Frontal cortex (tissue), 4 donors: ENCODE results near the gene SMAD1. TPM values are rescaled to one million over a fixed set of nuclear protein-coding genes. Genes with fewer than 3 reads are reported as not detected.
"Not testable (repeated sequence)": the region's sequence is repeated elsewhere in the genome, so short reads cannot be mapped to it uniquely, and the experiment has no call there.

Source experiments
- DNase-seq, 2 donors: peaks; one replicate each; pipeline ENCODE4 v3.0.0; 2012; ENCODE audit warnings: low spot score in 2 of 2
- FAIRE-seq: peaks from 2 replicates; lab custom pipeline; 2012; peaks lifted over from hg19 to GRCh38; lab: Jason Lieb, UNC
- total RNA-seq: library from RNA; depleted of rRNA; stranded (reverse); fragments of >200 nt; gene quantifications from one replicate; pipeline ENCODE4 v1.2.3, GENCODE V29; 2014
- donor health status: control.
- donor health status: control.
- donor health status: control.

Gene SMAD1
- total RNA-seq, 1 donor from 2014 or later: 22.8 TPM

DNA sequence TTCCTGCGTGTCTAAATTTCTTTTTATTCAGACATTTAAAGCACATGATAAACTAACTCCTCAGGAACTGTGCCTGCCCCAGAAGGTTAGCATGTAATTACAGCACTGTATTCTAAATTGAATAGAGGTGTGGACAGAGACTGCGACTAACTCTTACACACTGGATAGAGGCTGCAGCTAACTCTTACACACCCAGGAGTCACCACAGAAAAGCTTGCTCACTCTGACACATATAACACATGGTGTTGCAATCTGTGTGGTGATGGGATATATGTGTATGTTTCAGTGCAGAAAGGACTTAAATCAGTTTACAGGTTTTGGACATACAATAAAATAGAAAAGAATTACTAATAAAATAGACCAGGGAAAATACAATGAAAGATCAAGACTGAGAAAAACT is 41.5 kb downstream of the SMAD1 start:
- FAIRE-seq (no peak), DNase-seq (no peak)

- FAIRE-seq: no peak
Measured at GRCh38 chr4:145524552-145524951, 42.9 kb downstream of the SMAD1 start.

GRCh38 chr4:145525291-145525740 is 43.7 kb downstream of the SMAD1 start:
- DNase-seq (no peak), FAIRE-seq (no peak)

More at GRCh38 chr4:145524552-145524951, 42.9 kb downstream of the SMAD1 start:
- DNase-seq: no peak

DNA sequence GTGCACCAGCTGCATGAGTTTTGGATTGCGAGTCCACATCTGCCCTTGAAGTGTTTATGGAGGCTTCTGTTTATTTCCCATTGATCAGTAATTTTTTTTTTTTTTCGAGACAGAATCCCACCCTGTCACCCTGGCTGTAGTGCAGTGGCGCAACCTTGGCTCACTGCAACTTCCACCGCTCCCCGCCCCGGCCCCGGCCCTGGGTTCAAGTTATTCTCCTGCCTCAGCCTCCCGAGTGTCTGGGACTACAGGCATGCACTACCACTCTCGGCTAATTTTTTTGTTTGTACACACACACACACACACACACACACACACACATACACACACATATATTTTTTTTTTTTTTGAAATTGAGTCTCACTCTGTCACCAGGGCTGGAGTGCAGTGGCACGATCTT is 46.1 kb downstream of the SMAD1 start:
- DNase-seq (no peak), FAIRE-seq (no peak)

DNA sequence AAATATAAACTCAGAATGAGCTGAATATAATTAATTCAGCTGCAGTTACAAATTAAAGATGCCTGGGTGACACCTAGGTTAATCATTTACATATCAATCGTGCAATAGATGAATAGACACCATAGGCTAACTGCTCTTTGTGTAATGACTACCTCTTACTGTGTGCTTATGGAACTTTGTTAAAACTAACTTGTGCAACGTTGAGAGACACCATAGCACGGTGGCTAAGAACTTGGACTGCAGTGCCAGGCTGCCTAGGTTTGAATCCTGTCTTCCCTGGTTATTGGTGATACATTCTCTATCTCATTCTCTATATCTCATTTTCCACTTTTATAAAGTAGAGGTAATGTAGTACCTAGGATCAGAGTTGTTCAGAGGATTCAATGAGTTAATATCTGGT is 46.9 kb downstream of the SMAD1 start:
- DNase-seq (no peak), FAIRE-seq (no peak)

DNA sequence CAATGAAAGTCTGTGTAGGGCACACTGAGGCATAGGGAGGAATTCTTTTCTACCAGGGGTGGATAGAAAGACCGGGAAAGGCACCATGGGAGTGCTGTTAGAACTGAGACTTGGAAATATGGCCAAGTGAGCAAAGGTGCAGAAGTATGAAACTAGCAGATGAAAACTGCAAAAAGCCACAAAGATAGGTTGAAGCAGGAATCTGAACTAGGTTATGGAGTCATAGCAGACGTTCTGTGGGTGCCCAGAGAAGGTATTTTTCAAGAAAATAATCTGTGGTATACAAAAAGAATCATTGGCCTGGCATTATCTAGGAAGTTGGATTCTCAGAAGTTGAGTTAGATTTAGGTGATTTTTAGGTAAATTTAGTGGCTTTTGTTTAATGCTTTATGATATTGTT is 48.5 kb downstream of the SMAD1 start:
- FAIRE-seq: no peak

DNA sequence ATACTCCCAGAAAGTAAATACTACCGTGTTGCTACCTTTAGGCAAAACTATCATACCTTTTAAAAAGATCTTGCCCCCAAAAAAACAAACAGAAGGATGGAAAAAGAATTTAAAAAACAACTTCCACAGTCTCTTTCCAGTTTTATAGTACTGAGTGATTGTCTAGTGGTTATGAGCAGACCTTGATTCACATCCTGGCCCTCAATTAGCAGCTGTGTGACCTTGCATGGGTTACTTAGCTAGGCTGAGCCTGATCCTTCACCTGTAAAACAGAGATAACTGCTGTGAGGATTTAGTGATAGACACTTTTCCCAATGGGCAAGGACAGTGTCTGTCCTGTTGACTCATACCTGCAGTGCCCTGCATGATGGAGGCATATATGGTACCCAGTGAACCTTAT is 49.0 kb downstream of the SMAD1 start:
- DNase-seq (no peak), FAIRE-seq (no peak)

More for the DNA sequence above, 48.5 kb downstream of the SMAD1 start:
- DNase-seq: no peak

- no peak for FAIRE-seq
Measured at GRCh38 chr4:145531223-145531622, 49.6 kb downstream of the SMAD1 start.

GRCh38 chr4:145531859-145532258 is 50.2 kb downstream of the SMAD1 start:
- no peak for FAIRE-seq
- DNase-seq: no peak

More at GRCh38 chr4:145531223-145531622, 49.6 kb downstream of the SMAD1 start:
- peak in 1 of 2 donors; percentile 18 for DNase-seq

GRCh38 chr4:145533001-145533400 is 51.3 kb downstream of the SMAD1 start:
- DNase-seq (no peak), FAIRE-seq (no peak)

GRCh38 chr4:145533415-145533814 is 51.8 kb downstream of the SMAD1 start:
- not testable (repeated sequence) for FAIRE-seq, DNase-seq

GRCh38 chr4:145533961-145534360 is 52.3 kb downstream of the SMAD1 start:
- FAIRE-seq (no peak), DNase-seq (no peak)

GRCh38 chr4:145535202-145535601 is 53.5 kb downstream of the SMAD1 start:
- DNase-seq (no peak), FAIRE-seq (no peak)

DNA sequence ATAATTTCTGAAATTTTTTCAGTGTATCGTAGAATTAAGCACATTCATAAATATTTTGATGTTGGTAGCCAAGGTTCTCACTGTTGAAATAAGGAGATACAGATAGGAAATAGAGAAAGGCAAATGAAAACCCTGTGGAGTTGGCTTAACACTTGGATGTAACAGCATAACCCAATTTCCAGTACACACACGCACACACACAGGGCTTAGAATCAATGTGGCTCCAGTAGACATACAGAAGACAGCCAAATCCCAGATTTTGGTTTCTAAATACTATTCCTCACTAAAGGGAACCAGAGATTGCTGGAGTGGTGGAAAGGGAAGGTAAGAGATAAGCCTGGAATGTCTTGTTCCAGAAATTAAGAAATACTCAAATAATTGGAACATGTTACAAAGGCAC is 54.4 kb downstream of the SMAD1 start:
- DNase-seq (no peak), FAIRE-seq (no peak)

DNA sequence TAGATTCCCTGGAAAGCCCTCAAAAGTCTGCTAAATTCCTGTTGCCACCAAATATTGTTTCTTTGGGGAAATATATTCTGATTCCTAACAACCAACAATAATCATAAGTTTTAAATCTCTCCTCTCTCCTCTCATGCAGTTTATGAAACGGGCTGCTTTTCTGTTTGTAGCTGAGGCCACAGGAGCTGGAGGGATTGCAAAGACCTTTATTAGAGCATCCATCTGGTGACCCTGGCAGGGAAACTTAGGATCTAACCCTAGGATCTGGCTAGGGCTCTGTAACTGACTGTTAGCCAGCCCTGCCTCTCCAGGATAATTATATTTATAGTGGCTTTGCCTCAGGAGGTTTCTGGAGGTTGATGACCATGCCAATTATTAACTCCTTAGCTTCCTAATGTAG is 56.9 kb downstream of the SMAD1 start:
- FAIRE-seq: no peak
- no peak for DNase-seq

GRCh38 chr4:145539671-145540070 is 58.0 kb downstream of the SMAD1 start:
- FAIRE-seq: no peak
- no peak for DNase-seq

DNA sequence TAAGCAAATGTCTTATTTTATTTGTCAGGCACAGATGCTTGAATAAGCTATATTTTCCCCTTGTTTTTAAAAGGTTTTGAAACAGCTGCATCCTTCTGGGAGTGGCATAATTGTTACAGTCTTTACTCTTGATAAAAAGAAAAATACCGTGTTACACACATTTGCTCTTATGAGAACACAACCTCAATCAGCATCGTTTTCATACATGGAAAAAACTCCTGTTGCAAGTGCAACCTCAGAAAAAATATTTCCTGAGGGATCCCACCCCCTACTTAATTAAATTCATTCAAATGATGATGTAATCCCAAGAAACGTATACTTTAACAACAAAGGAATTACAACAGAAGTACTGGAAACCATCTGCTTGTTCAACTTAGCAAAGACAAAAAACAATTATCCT is 58.6 kb downstream of the SMAD1 start:
- FAIRE-seq (no peak), DNase-seq (no peak)

GRCh38 chr4:145541346-145541745 is 59.7 kb downstream of the SMAD1 start:
- no peak for FAIRE-seq
- no peak for DNase-seq

DNA sequence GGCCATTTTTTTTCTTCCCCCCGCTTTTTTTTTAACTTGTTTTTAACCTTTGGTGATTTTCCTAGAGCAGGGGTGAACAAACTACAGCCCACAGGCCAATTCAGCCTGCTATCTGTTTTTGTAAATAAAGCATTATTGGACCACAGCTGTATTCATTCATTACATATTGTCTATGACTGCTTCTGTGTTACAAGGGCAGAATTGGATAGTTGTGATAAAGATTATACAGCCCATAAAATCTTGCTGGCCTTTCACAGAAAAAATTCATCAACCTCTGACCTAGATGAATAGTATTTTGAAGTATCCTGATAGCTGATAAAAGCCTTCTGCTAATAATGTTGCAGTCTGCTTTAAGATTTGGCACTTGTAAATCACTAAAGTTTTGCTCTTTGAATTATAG is 63.4 kb downstream of the SMAD1 start:
- FAIRE-seq: no peak

GRCh38 chr4:145545538-145546174 is 64.0 kb downstream of the SMAD1 start:
- FAIRE-seq (no peak), DNase-seq (no peak)

More for the DNA sequence above, 63.4 kb downstream of the SMAD1 start:
- DNase-seq: no peak

- FAIRE-seq (no peak), DNase-seq (no peak)
Measured at GRCh38 chr4:145546175-145546915, 64.7 kb downstream of the SMAD1 start.
